Gastroesophageal sphincter (tissue), 3 donors: ENCODE measurements around the gene DCUN1D1.

Experiments
- EP300 ChIP-seq: sonication (generic); formaldehyde crosslinking; IDR thresholded peaks from one replicate; pipeline ENCODE4 v1.6.1; 2017; ENCODE audit warnings: antibody characterized with exemption, mild to moderate bottlenecking
- POLR2AphosphoS5 ChIP-seq: sonication (generic); formaldehyde crosslinking; IDR thresholded peaks from one replicate; pipeline ENCODE4 v1.6.1; 2017; ENCODE audit warnings: antibody characterized with exemption
- TF ChIP-seq, protein P1 (sequence below), 4 experiments: fragments of 200-600 bp in 2 of 4; fragments of 450-650 bp in 2 of 4; sonication (generic) in 1 of 4; IDR thresholded peaks; one replicate each; pipeline ENCODE4 v1.5.1; 2017 to 2019; ENCODE audit warnings: antibody characterized with exemption in 4 of 4, mild to moderate bottlenecking in 2 of 4, moderate library complexity in 2 of 4

DNA sequence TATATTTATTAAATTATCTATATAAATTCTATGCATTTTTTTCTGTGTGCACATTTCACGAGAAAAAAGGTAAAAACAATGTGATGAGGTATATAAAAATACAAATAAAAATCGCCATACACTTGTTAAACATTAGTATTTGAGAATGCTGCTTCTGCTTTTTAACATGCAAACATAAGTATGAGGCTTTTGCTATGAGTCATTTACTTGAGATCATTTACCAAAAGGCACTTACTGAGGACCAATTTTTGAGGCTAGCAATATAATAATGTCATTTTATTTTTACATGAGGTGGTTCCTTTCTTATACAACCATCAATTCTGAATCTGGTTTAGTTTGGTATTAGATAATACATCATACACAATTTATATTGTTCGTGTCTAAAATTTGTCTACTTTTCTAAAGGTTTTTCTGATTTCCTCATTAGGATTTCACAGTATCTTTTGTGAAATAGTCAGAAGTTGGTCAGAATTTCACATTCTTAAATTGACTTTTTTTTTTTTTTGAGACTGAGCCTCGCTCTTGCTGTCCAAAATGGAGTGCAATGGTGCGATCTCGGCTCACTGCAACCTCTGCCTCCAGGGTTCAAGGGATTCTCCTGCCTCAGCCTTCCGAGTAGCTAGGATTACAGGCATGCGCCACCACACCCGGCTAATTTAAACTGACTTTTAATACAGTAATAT is 25.6 kb downstream of the DCUN1D1 start:
- TF ChIP-seq, protein P1, sequence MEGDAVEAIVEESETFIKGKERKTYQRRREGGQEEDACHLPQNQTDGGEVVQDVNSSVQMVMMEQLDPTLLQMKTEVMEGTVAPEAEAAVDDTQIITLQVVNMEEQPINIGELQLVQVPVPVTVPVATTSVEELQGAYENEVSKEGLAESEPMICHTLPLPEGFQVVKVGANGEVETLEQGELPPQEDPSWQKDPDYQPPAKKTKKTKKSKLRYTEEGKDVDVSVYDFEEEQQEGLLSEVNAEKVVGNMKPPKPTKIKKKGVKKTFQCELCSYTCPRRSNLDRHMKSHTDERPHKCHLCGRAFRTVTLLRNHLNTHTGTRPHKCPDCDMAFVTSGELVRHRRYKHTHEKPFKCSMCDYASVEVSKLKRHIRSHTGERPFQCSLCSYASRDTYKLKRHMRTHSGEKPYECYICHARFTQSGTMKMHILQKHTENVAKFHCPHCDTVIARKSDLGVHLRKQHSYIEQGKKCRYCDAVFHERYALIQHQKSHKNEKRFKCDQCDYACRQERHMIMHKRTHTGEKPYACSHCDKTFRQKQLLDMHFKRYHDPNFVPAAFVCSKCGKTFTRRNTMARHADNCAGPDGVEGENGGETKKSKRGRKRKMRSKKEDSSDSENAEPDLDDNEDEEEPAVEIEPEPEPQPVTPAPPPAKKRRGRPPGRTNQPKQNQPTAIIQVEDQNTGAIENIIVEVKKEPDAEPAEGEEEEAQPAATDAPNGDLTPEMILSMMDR (IDR thresholded peaks at IDR 0.05), result no peak
- TF ChIP-seq POLR2AphosphoS5, result no peak
- TF ChIP-seq EP300, result no peak
